ENCODE data around the gene DDX27. TPM values are rescaled to one million over a fixed set of nuclear protein-coding genes. Genes with fewer than 3 reads are reported as not detected.

The DDX27 gene
- total and polyA plus RNA-seq, 2 of the 13 experiments (the other 11 are each of a cell fraction or from before 2014, with no cell fraction given): 42.6 to 72.8 TPM

DNA sequence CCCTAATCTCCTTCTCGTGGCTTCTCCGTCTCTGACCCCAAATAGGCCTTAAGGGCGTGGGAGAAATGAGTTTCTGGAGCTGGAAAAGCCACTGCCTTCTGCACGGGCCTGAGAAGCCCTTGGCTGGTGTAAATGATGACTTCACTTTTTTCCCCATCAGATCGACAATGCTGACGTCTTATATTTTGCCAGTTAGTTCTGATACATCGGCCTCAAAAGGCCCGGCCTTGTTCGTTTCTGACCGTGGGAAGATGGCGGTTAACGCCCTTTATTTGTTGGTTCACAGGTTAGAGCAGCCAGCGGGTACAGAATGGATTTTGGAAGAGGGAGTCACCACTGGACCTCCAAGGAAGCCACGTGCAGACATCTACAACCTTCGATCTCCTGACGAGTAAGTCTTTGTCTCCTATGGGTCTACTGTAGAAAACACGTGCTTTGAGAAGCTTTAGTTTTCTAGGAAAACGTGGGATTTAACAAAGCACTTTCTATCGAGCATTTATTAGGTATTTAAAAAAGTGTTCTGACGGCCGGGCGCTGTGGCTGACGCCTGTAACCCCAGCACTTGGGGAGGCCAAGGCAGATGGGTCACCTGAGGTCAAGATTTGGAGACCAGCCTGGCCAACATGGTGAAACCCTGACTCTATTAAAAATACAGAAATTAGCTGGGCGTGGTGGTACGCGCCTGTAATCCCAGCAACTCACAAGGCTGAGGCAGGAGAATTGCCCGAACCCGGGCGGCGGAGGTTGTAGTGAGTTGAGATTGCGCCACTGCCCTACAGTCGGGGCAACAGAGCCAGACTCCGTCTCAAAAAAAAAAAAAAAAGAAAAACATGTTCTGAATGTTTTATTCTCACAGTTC, 59.8 kb downstream of the DDX27 start (continued):
- TF ChIP-seq AGO2 (optimal IDR thresholded peaks at IDR 0.05; ENCODE audit: low read depth, low read length) (peak; percentile 26), CREB3 (CRISPR knock-in tag; IDR thresholded peaks at IDR 0.05) (0 out of 2 replicates have a peak, but pooled peaks have one; percentile 63), HMG20A (CRISPR knock-in tag; IDR thresholded peaks at IDR 0.05; ENCODE audit: borderline replicate concordance) (no peak), ZFP90 (CRISPR knock-in tag; IDR thresholded peaks at IDR 0.05; ENCODE audit: borderline replicate concordance) (peak; percentile 22), SKI (IDR thresholded peaks at IDR 0.05; ENCODE audit: partially characterized antibody) (no peak), WIZ (CRISPR knock-in tag; IDR thresholded peaks at IDR 0.05) (0 out of 2 replicates have a peak, but pooled peaks have one; percentile 45), ZNF362 (CRISPR knock-in tag; IDR thresholded peaks at IDR 0.05; ENCODE audit: borderline replicate concordance) (peak; percentile 43; the same call in 1 of the 2 replicates), XBP1 (CRISPR knock-in tag; IDR thresholded peaks at IDR 0.05) (0 out of 2 replicates have a peak, but pooled peaks have one; percentile 30), POGZ (CRISPR knock-in tag; IDR thresholded peaks at IDR 0.05) (0 out of 2 replicates have a peak, but pooled peaks have one; percentile 3), THAP11 (CRISPR knock-in tag; IDR thresholded peaks at IDR 0.05) (no peak), ATF4 (CRISPR knock-in tag; IDR thresholded peaks at IDR 0.05) (peak in 1 of 2 experiments; percentile 26; a peak in 2 of 4 replicates), ZNF674 (CRISPR knock-in tag; IDR thresholded peaks at IDR 0.05; ENCODE audit: low read depth) (no peak), ETV5 (CRISPR knock-in tag; IDR thresholded peaks at IDR 0.05; ENCODE audit: borderline replicate concordance) (no peak), DR1 (CRISPR knock-in tag; IDR thresholded peaks at IDR 0.05) (peak; percentile 55; the same call in 1 of the 2 replicates), SMAD9 (CRISPR knock-in tag; IDR thresholded peaks at IDR 0.05) (no peak), MZF1 (CRISPR knock-in tag; IDR thresholded peaks at IDR 0.05; ENCODE audit: borderline replicate concordance) (peak; percentile 69; the same call in 1 of the 2 replicates), GMEB2 (CRISPR knock-in tag; IDR thresholded peaks at IDR 0.05; ENCODE audit: low read depth) (no peak), ZNF256 (CRISPR knock-in tag; conservative IDR thresholded peaks at IDR 0.05) (peak; percentile 61; the same call in 1 of the 2 replicates), PPARG (CRISPR knock-in tag; conservative IDR thresholded peaks at IDR 0.05) (no peak; the same call in 1 of the 2 replicates), CBX1 (IDR thresholded peaks at IDR 0.05; ENCODE audit: low read depth) (no peak), FOSL1 (CRISPR knock-in tag; IDR thresholded peaks at IDR 0.05; ENCODE audit: borderline replicate concordance) (no peak), ATF1 (CRISPR knock-in tag; IDR thresholded peaks at IDR 0.05) (0 out of 2 replicates have a peak, but pooled peaks have one; percentile 8), ZNF788 (CRISPR knock-in tag; IDR thresholded peaks at IDR 0.05; ENCODE audit: borderline replicate concordance) (no peak), KDM3A (CRISPR knock-in tag; IDR thresholded peaks at IDR 0.05; ENCODE audit: low read depth) (no peak), ZNF878 (CRISPR knock-in tag; IDR thresholded peaks at IDR 0.05) (peak; percentile 43; the same call in 1 of the 2 replicates), LCORL (IDR thresholded peaks at IDR 0.05) (no peak; the same call in 1 of the 2 replicates), LCORL (CRISPR knock-in tag; IDR thresholded peaks at IDR 0.05) (no peak)
